Omental fat pad (tissue), 4 donors: ENCODE data around the gene EPHA6. TPM values are rescaled to one million over a fixed set of nuclear protein-coding genes. Genes with fewer than 3 reads are reported as not detected.

Experiments
- ATAC-seq: fragments of 150-250 bp; one replicate; pipeline ENCODE4 v1.9.1; 2016; ENCODE audit warnings: mild to moderate bottlenecking, moderate library complexity; ENCODE audit not compliant: low FRiP score
- DNase-seq: peaks from one replicate; pipeline ENCODE4 v3.0.0-alpha.2; 2019; ENCODE audit warnings: low spot score
- CTCF ChIP-seq, 3 donors: fragments of 450-650 bp; IDR thresholded peaks; one replicate each; pipeline ENCODE4 v1.5.1; 2016 to 2017; ENCODE audit warnings: antibody characterized with exemption in 3 of 3, mild to moderate bottlenecking in 3 of 3, moderate library complexity in 2 of 3
- total RNA-seq, 4 donors: library from RNA; depleted of rRNA; stranded (reverse); fragments of >200 nt; gene quantifications; one replicate each; pipeline ENCODE4 v1.1.0, GENCODE V29; 2016

The EPHA6 gene
- total RNA-seq, 4 donors from 2014 or later = 0.56 to 5.0 (median 2.4) TPM; not detected in 1

- ATAC-seq (no peak), DNase-seq (no peak)
- TF ChIP-seq CTCF (IDR thresholded peaks at IDR 0.05) = no peak
These were observed 477.5 kb downstream of the EPHA6 start for GRCh38 chr3:97291901-97292300.

- no peak for TF ChIP-seq CTCF (IDR thresholded peaks at IDR 0.05)
- no peak for DNase-seq
- ATAC-seq = no peak
These were observed 479.3 kb downstream of the EPHA6 start for GRCh38 chr3:97293596-97294131.

- no peak for TF ChIP-seq CTCF (IDR thresholded peaks at IDR 0.05)
- DNase-seq (no peak), ATAC-seq (no peak)
These were observed 482.6 kb downstream of the EPHA6 start for GRCh38 chr3:97297032-97297431.

- TF ChIP-seq CTCF (IDR thresholded peaks at IDR 0.05) = no peak
- ATAC-seq (no peak), DNase-seq (no peak)
These were observed 486.7 kb downstream of the EPHA6 start for GRCh38 chr3:97301114-97301513.

- TF ChIP-seq CTCF (IDR thresholded peaks at IDR 0.05) = no peak
- ATAC-seq = no peak
- no peak for DNase-seq
These were observed 491.8 kb downstream of the EPHA6 start for GRCh38 chr3:97306226-97306625.

GRCh38 chr3:97338375-97338774 lies 524.0 kb downstream of the EPHA6 start:
- ATAC-seq (no peak), DNase-seq (no peak)
- TF ChIP-seq CTCF (IDR thresholded peaks at IDR 0.05) = no peak

- no peak for DNase-seq
- TF ChIP-seq CTCF (IDR thresholded peaks at IDR 0.05) = no peak
- ATAC-seq = no peak
These were observed 526.5 kb downstream of the EPHA6 start for GRCh38 chr3:97340940-97341339.
